LNCaP clone FGC (cell line): ENCODE results near the gene EPHB1.

ENCODE experiments used
- DNase-seq: peaks from one replicate; pipeline ENCODE4 v3.0.0-alpha.2; 2011; ENCODE audit warnings: low read depth
- H3K4me3 ChIP-seq: 2 replicates; pipeline ENCODE4 v1.5.1; 2011; ENCODE audit warnings: mild to moderate bottlenecking, low read depth, low read length, control low read depth
- CTCF ChIP-seq: IDR thresholded peaks from 2 replicates; pipeline ENCODE4 v1.5.1; 2012; ENCODE audit warnings: mild to moderate bottlenecking; ENCODE audit not compliant: control insufficient read depth, insufficient read depth; ENCODE audit errors: extremely low read depth

Gene EPHB1

GRCh38 chr3:135040321-135041240 lies 245.5 kb downstream of the EPHB1 start:
- TF ChIP-seq CTCF, result no peak
- DNase-seq, result no peak
- H3K4me3 ChIP-seq, result no peak overlapping the region

- no peak overlapping the region for H3K4me3 ChIP-seq
- DNase-seq, result no peak
- TF ChIP-seq CTCF, result no peak
Measured at GRCh38 chr3:135041601-135042000, 246.5 kb downstream of the EPHB1 start.

GRCh38 chr3:135047061-135047460 lies 252.0 kb downstream of the EPHB1 start:
- TF ChIP-seq CTCF, result no peak
- DNase-seq, result no peak
- H3K4me3 ChIP-seq, result no peak overlapping the region

- no peak overlapping the region for H3K4me3 ChIP-seq
- no peak for DNase-seq
- no peak for TF ChIP-seq CTCF
Measured at GRCh38 chr3:135050536-135050935, 255.5 kb downstream of the EPHB1 start.

GRCh38 chr3:135051409-135051973 lies 256.4 kb downstream of the EPHB1 start:
- no peak for DNase-seq
- no peak overlapping the region for H3K4me3 ChIP-seq
- no peak for TF ChIP-seq CTCF

- H3K4me3 ChIP-seq, result no peak overlapping the region
- DNase-seq, result no peak
- no peak for TF ChIP-seq CTCF
Measured at GRCh38 chr3:135055449-135055848, 260.4 kb downstream of the EPHB1 start.

GRCh38 chr3:135056084-135056730 lies 261.1 kb downstream of the EPHB1 start:
- no peak for DNase-seq
- no peak overlapping the region for H3K4me3 ChIP-seq
- TF ChIP-seq CTCF, result no peak
